ENCODE results near the gene PDE8B. TPM values are rescaled to one million over a fixed set of nuclear protein-coding genes. Genes with fewer than 3 reads are reported as not detected.

PDE8B gene
- total RNA-seq, 1 donor from 2014 or later: 4.9 TPM

DNA sequence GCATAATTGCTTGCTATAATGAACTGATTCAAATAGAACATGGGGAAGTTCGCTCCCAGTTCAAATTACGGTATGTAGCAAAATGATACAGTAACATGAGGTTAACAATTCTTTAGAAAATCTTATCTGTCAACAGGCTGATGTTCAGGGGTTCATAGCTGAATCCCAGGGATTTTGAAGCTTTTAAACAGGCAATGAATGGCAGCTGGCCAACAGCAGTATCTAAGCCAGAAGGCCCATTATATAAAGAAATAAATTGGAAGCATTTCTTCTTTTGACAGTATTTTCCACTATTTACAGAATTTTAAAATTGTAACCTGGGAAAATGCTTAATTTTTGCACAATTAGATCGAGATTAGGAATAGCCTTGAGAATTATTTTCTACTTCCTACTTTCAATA, 126.8 kb downstream of the PDE8B start:
- DNase-seq: no peak
- Histone ChIP-seq H3K4me1 (no peaks in the 10 kb centered on the region), H3K36me3 (no peaks in the 10 kb centered on the region), H3K4me3 (no peak overlapping the region), H3K27ac (no peak overlapping the region), H3K27me3 (no peaks in the 10 kb centered on the region), H3K9me3 (no peaks in the 10 kb centered on the region)
- intact Hi-C loops (cut with DNase I): no loop called here
- TF ChIP-seq, protein P1, sequence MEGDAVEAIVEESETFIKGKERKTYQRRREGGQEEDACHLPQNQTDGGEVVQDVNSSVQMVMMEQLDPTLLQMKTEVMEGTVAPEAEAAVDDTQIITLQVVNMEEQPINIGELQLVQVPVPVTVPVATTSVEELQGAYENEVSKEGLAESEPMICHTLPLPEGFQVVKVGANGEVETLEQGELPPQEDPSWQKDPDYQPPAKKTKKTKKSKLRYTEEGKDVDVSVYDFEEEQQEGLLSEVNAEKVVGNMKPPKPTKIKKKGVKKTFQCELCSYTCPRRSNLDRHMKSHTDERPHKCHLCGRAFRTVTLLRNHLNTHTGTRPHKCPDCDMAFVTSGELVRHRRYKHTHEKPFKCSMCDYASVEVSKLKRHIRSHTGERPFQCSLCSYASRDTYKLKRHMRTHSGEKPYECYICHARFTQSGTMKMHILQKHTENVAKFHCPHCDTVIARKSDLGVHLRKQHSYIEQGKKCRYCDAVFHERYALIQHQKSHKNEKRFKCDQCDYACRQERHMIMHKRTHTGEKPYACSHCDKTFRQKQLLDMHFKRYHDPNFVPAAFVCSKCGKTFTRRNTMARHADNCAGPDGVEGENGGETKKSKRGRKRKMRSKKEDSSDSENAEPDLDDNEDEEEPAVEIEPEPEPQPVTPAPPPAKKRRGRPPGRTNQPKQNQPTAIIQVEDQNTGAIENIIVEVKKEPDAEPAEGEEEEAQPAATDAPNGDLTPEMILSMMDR (IDR thresholded peaks at IDR 0.05): no peak
- ATAC-seq: no peak

DNA sequence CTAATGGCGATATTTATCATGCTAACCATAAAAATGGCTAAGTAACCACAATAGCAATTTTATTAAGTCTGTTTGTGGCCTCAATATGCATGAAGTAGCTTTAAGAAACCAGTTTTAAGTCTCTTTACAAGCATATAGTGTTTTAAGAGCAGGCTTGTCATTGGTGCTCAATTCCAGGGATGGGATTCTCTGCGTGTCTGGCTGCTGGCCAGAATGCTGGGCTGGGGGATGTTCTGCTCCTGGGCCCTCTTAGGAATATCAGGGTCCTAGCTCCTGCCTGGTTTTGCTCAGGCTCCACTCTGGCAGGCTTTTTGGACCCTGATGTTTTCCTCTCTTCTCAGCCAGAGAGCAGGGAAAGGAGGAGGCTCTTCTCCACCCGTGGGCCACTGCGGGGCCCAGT, 127.2 kb downstream of the PDE8B start:
- no peaks in the 10 kb centered on the region for H3K4me1 ChIP-seq
- ATAC-seq (no peak), DNase-seq (no peak)
- TF ChIP-seq, protein P1 (IDR thresholded peaks at IDR 0.05): no peak
- H3K4me3 ChIP-seq: no peak overlapping the region
- no peaks in the 10 kb centered on the region for H3K27me3 ChIP-seq
- no peaks in the 10 kb centered on the region for H3K9me3 ChIP-seq
- no peaks in the 10 kb centered on the region for H3K36me3 ChIP-seq
- H3K27ac ChIP-seq: no peak overlapping the region
- intact Hi-C loops (cut with DNase I): no loop called here

DNA sequence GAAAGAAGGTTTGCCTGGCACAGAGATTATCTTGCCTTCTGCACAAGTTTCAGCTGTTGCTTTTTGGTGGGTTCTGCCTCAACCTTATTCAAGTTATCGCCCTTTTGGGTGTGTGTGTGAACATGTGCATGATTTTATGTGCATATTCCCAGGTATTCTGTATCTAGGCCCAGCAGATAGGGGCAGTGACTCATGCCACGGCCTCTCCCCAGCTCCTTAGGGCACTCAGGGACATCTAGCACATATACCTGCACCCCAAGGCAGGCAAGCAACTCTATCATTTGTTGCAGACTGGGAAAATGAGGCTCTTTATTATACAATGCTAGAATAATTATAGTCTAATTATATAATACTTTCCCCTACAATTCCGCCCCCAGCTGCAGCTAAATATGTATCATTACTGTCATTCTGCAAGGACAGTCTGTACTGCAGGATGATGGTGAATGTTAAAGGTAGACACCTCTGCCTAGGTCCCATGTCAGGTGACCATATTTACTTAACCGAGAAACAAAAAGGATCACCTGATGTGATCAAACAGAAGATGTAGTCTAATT, 128.9 kb downstream of the PDE8B start:
- Histone ChIP-seq H3K4me3 (no peak overlapping the region), H3K27ac (no peak overlapping the region), H3K9me3 (no peaks in the 10 kb centered on the region), H3K4me1 (no peaks in the 10 kb centered on the region), H3K36me3 (no peaks in the 10 kb centered on the region), H3K27me3 (no peaks in the 10 kb centered on the region)
- TF ChIP-seq, protein P1 (IDR thresholded peaks at IDR 0.05): no peak
- ATAC-seq (no peak), DNase-seq (no peak)
- intact Hi-C loops (cut with DNase I): no loop called here

DNA sequence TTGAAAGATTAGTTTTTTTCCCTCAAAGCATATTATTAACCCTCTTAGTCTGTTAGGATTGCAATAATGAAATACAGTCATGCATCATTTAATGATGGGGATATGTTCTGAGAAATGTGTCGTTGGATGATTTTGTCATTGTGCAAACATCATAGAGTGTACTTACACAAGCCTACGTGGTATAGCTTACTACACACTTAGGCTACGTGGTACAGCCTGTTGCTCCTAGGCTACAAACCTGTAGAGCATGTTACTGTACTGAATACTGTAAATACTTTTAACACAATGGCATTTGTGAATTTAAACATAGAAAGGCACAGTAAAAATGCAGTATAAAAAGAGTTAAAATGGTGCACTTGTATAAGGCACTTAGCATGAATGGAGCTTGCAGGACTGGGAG, 132.7 kb downstream of the PDE8B start:
- Histone ChIP-seq H3K9me3 (no peaks in the 10 kb centered on the region), H3K4me1 (no peaks in the 10 kb centered on the region), H3K27ac (no peak overlapping the region), H3K4me3 (no peak overlapping the region), H3K27me3 (no peaks in the 10 kb centered on the region), H3K36me3 (no peaks in the 10 kb centered on the region)
- ATAC-seq (no peak), DNase-seq (no peak)
- intact Hi-C loops (cut with DNase I): no loop called here
- TF ChIP-seq, protein P1 (IDR thresholded peaks at IDR 0.05): no peak

DNA sequence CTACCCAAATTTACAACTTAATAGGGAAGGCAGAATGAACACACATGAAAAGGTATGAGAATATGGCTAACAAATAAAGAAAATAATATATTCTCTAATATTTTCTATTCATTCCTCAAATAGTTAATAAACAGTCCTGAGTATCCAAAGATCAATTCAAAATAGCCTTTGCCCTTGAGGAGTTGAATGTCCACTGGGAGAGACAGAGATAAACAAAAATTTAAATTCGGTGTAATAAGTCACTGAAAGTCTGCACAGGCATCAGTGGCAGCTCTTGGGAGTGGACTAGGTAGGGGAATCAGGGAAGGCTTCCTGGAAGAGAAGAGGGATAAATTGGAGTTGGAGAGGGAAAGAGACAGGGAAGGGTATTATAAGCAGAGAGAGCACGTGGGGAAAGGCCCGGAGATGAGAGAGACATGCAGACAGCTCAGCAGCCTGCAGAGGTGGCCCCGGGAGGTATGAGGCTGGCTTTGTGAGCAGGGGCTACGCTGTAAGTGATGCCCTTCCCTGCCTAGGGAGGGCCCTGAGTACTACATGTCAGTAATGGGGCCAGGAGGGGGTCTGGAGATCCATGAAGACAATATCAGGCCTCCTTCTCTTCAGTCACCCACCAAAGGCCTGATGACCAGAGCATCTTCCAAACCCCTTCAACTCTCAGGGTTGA, 137.1 kb downstream of the PDE8B start:
- TF ChIP-seq, protein P1 (IDR thresholded peaks at IDR 0.05): no peak
- Histone ChIP-seq H3K27ac (no peak overlapping the region), H3K9me3 (no peaks in the 10 kb centered on the region), H3K4me3 (no peak overlapping the region), H3K4me1 (no peaks in the 10 kb centered on the region), H3K27me3 (no peaks in the 10 kb centered on the region), H3K36me3 (no peaks in the 10 kb centered on the region)
- ATAC-seq (no peak), DNase-seq (no peak)
- intact Hi-C loops (cut with DNase I): no loop called here
